Mammary epithelial cell (primary cell): ENCODE results near the gene AKT1S1.

Experiments used
- EZH2 ChIP-seq: IDR thresholded peaks from 2 replicates; pipeline ENCODE4 v1.6.1; 2012; ENCODE audit warnings: low read length, inconsistent platforms, borderline replicate concordance
- TF ChIP-seq, protein P1 (sequence below), 2 donors: IDR thresholded peaks in 1 of 2; conservative IDR thresholded peaks in 1 of 2; 2 replicates each; pipeline ENCODE4 v1.5.1; 2011 to 2012; ENCODE audit warnings: inconsistent platforms in 2 of 2, low read length in 2 of 2, mild to moderate bottlenecking in 2 of 2, control low read depth in 1 of 2, low read depth in 1 of 2; ENCODE audit not compliant: insufficient read depth in 1 of 2; ENCODE audit errors: extremely low read depth in 1 of 2

DNA sequence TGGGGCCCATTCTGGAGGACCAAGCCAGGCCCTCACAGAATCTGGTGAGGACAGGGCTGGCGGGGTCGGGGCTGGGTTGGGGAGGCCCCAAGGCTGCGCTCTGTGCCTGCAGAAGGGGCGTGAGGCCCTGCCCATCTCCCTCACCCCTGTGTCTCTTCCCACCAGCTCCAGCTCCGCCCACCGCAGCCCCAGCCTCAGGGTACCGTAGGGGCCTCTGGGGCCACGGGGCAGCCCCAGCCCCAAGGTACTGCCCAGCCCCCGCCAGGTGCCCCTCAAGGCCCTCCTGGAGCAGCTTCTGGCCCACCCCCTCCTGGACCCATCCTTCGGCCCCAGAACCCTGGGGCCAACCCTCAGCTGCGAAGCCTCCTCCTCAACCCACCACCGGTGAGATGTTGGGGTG is 41.6 kb downstream of the AKT1S1 start:
- TF ChIP-seq, protein P1, sequence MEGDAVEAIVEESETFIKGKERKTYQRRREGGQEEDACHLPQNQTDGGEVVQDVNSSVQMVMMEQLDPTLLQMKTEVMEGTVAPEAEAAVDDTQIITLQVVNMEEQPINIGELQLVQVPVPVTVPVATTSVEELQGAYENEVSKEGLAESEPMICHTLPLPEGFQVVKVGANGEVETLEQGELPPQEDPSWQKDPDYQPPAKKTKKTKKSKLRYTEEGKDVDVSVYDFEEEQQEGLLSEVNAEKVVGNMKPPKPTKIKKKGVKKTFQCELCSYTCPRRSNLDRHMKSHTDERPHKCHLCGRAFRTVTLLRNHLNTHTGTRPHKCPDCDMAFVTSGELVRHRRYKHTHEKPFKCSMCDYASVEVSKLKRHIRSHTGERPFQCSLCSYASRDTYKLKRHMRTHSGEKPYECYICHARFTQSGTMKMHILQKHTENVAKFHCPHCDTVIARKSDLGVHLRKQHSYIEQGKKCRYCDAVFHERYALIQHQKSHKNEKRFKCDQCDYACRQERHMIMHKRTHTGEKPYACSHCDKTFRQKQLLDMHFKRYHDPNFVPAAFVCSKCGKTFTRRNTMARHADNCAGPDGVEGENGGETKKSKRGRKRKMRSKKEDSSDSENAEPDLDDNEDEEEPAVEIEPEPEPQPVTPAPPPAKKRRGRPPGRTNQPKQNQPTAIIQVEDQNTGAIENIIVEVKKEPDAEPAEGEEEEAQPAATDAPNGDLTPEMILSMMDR (conservative IDR thresholded peaks at IDR 0.05 in 1 of 2, IDR thresholded peaks at IDR 0.05 in 1 of 2; ENCODE audit: extremely low read depth in 1 of 2, insufficient read depth in 1 of 2, low read depth in 1 of 2, low read length in 2 of 2) = no peak
- no peak for TF ChIP-seq EZH2
